Testis (tissue), 2 donors: ENCODE data around the gene NGLY1.

Experiments used
- CTCF ChIP-seq, 3 experiments: fragments of 450-650 bp in 2 of 3; fragments of 200-600 bp in 1 of 3; sonication (generic) in 1 of 3; IDR thresholded peaks; one replicate each; pipeline ENCODE4 v1.5.1; 2016 to 2019; ENCODE audit warnings: antibody characterized with exemption in 3 of 3, mild to moderate bottlenecking in 2 of 3, moderate library complexity in 1 of 3
- POLR2A ChIP-seq: fragments of 450-650 bp; IDR thresholded peaks from one replicate; pipeline ENCODE4 v1.6.1; 2017; ENCODE audit warnings: antibody characterized with exemption, mild to moderate bottlenecking, moderate library complexity

GRCh38 chr3:25831578-25831977 is 48.3 kb upstream of the NGLY1 start:
- TF ChIP-seq CTCF (IDR thresholded peaks at IDR 0.05) (no peak), POLR2A (no peak)
